ENCODE results near the gene ANO7. TPM values are rescaled to one million over a fixed set of nuclear protein-coding genes. Genes with fewer than 3 reads are reported as not detected.

ANO7 gene
- total RNA-seq, 4 donors from 2014 or later: 0.10 to 0.62 (median 0.24) TPM

DNA sequence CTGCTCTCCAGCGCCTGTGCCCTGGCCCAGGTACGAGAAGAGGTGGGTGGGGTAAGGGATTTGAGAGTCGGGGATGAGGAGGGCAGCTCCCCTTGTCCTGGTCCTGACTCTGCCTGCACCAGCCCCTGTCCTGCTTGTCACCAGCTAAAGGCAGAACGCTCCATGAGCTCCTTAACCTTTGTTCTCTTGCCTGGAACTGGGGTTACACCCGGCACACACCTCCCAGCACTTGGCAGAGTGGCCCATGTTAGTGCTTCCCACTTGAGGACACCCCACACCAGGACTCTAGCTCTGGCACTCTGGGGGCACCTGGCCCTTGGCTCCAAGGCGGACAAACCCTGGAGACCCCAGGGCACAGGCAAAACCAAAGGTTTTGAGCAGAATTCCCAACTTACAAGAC, 19.2 kb downstream of the ANO7 start:
- no peak for DNase-seq
- ATAC-seq: no peak
- Histone ChIP-seq H3K36me3 (no peaks in the 10 kb centered on the region), H3K4me1 (no peaks in the 10 kb centered on the region), H3K4me3 (no peak overlapping the region), H3K27ac (no peak overlapping the region), H3K27me3 (no peaks in the 10 kb centered on the region), H3K9me3 (no peaks in the 10 kb centered on the region)
- intact Hi-C loops (cut with DNase I; ENCODE audit: low total_unique reads): no loop called here
- TF ChIP-seq CTCF (IDR thresholded peaks at IDR 0.05 in 4 of 5, conservative IDR thresholded peaks at IDR 0.05 in 1 of 5): no peak
- no peak for TF ChIP-seq POLR2A (IDR thresholded peaks at IDR 0.05)
- in situ Hi-C loops (cut with MboI; ENCODE audit: low sequenced_read_pairs in 4 of 4): no loop called here

DNA sequence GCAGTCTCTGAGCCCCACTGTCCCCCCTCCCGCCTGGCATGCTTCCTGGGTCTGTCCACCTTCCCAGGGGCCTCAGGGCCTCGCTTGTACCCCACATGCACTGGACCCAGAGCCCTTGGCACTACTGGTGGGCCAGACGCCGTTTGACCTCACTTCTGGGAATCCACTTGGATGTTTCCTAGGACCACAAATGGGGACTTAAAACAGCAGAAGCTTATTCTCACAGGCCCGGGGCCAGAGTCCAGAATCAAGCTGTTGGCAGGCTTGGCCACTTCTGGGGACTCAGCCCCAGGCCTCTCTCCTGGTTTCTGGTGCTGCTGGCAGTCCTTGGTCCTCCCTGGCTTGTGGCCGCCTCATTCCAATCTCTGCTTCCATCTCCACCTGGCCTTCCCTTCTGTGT, 19.6 kb downstream of the ANO7 start:
- Histone ChIP-seq H3K36me3 (no peaks in the 10 kb centered on the region), H3K4me1 (no peaks in the 10 kb centered on the region), H3K27me3 (no peaks in the 10 kb centered on the region), H3K4me3 (no peak overlapping the region), H3K9me3 (no peaks in the 10 kb centered on the region), H3K27ac (no peak overlapping the region)
- DNase-seq (no peak), ATAC-seq (no peak)
- in situ Hi-C loops (cut with MboI; ENCODE audit: low sequenced_read_pairs in 4 of 4): no loop called here
- intact Hi-C loops (cut with DNase I; ENCODE audit: low total_unique reads): no loop called here
- TF ChIP-seq CTCF (IDR thresholded peaks at IDR 0.05 in 4 of 5, conservative IDR thresholded peaks at IDR 0.05 in 1 of 5): no peak
- TF ChIP-seq POLR2A (IDR thresholded peaks at IDR 0.05): no peak

DNA sequence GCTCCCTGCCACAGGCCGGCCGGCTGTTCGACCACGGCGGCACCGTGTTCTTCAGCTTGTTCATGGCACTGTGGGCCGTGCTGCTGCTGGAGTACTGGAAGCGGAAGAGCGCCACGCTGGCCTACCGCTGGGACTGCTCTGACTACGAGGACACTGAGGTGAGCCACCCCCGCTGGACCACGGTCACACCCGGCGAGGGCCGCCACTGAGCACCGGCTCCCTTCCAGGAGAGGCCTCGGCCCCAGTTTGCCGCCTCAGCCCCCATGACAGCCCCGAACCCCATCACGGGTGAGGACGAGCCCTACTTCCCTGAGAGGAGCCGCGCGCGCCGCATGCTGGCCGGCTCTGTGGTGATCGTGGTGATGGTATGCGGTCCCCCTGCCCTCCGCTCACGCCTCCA, 20.8 kb downstream of the ANO7 start:
- H3K27me3 ChIP-seq: no peaks in the 10 kb centered on the region
- H3K27ac ChIP-seq: no peak overlapping the region
- no peaks in the 10 kb centered on the region for H3K4me1 ChIP-seq
- DNase-seq (no peak), ATAC-seq (no peak)
- in situ Hi-C loops (cut with MboI; ENCODE audit: low sequenced_read_pairs in 4 of 4): no loop called here
- intact Hi-C loops (cut with DNase I; ENCODE audit: low total_unique reads): no loop called here
- no peaks in the 10 kb centered on the region for H3K9me3 ChIP-seq
- H3K4me3 ChIP-seq: no peak overlapping the region
- TF ChIP-seq CTCF (IDR thresholded peaks at IDR 0.05 in 4 of 5, conservative IDR thresholded peaks at IDR 0.05 in 1 of 5) (no peak), POLR2A (IDR thresholded peaks at IDR 0.05) (no peak)
- H3K36me3 ChIP-seq: no peaks in the 10 kb centered on the region

- no peak overlapping the region for H3K27ac ChIP-seq
- no peaks in the 10 kb centered on the region for H3K36me3 ChIP-seq
- DNase-seq (no peak), ATAC-seq (no peak)
- H3K27me3 ChIP-seq: no peaks in the 10 kb centered on the region
- no peak overlapping the region for H3K4me3 ChIP-seq
- intact Hi-C loops (cut with DNase I; ENCODE audit: low total_unique reads): loop anchor here (10.0 kb wide), 1 partner anchor 106 kb away; the partner anchor contains the start of gene MTERF4
- no peaks in the 10 kb centered on the region for H3K4me1 ChIP-seq
- in situ Hi-C loops (cut with MboI; ENCODE audit: low sequenced_read_pairs in 4 of 4): no loop called here
- no peaks in the 10 kb centered on the region for H3K9me3 ChIP-seq
- TF ChIP-seq POLR2A (IDR thresholded peaks at IDR 0.05) (no peak), CTCF (IDR thresholded peaks at IDR 0.05 in 4 of 5, conservative IDR thresholded peaks at IDR 0.05 in 1 of 5) (no peak)
These were observed 22.8 kb downstream of the ANO7 start for GRCh38 chr2:241211276-241211675.

GRCh38 chr2:241213041-241213440, 24.6 kb downstream of the ANO7 start:
- DNase-seq (no peak), ATAC-seq (no peak)
- TF ChIP-seq POLR2A (IDR thresholded peaks at IDR 0.05) (no peak), CTCF (IDR thresholded peaks at IDR 0.05 in 4 of 5, conservative IDR thresholded peaks at IDR 0.05 in 1 of 5) (no peak)
- H3K36me3 ChIP-seq: no peaks in the 10 kb centered on the region
- no peak overlapping the region for H3K4me3 ChIP-seq
- no peaks in the 10 kb centered on the region for H3K27me3 ChIP-seq
- no peaks in the 10 kb centered on the region for H3K9me3 ChIP-seq
- peaks cover 0 to 7% of the 10 kb centered on the region in 2 donors for H3K4me1 ChIP-seq
- intact Hi-C loops (cut with DNase I; ENCODE audit: low total_unique reads): loop anchor here (10.0 kb wide), 1 partner anchor 108 kb away; the partner anchor contains the start of gene MTERF4
- H3K27ac ChIP-seq: no peak overlapping the region
- in situ Hi-C loops (cut with MboI; ENCODE audit: low sequenced_read_pairs in 4 of 4): no loop called here

Measured in gastrocnemius medialis (tissue), 4 donors.